SK-N-DZ (cell line): ENCODE data around the gene RPS15. TPM values are rescaled to one million over a fixed set of nuclear protein-coding genes. Genes with fewer than 3 reads are reported as not detected.

Source experiments
- DNase-seq: peaks from one replicate; pipeline ENCODE4 v3.0.0-alpha.2; 2015; ENCODE audit warnings: low spot score
- polyA plus RNA-seq, 2 experiments: library from polyadenylated mRNA; depleted of rRNA; stranded (reverse); fragments of >200 nt; gene quantifications; 2 replicates each; pipeline ENCODE4 v1.2.3, GENCODE V29; 2014

The RPS15 gene
- polyA plus RNA-seq (2014; cell fraction: cytosol; rRNA removed): 4,048 and 6,099 TPM in 2 replicates
- polyA plus RNA-seq (2014; cell fraction: nucleus; rRNA removed): 3,447 and 8,602 TPM in 2 replicates

- DNase-seq: peak; percentile 93
These were observed at the start of gene RPS15 for GRCh38 chr19:1438035-1438932. TSS of gene RPS15 (plus strand) at chr19:1438396. CDS start at chr19:1438426, 30 bp downstream.

GRCh38 chr19:1388637-1389026 is 49.6 kb upstream of the RPS15 start:
- DNase-seq: no peak

- DNase-seq: no peak
These were observed 48.9 kb upstream of the RPS15 start for GRCh38 chr19:1389033-1389940.

DNA sequence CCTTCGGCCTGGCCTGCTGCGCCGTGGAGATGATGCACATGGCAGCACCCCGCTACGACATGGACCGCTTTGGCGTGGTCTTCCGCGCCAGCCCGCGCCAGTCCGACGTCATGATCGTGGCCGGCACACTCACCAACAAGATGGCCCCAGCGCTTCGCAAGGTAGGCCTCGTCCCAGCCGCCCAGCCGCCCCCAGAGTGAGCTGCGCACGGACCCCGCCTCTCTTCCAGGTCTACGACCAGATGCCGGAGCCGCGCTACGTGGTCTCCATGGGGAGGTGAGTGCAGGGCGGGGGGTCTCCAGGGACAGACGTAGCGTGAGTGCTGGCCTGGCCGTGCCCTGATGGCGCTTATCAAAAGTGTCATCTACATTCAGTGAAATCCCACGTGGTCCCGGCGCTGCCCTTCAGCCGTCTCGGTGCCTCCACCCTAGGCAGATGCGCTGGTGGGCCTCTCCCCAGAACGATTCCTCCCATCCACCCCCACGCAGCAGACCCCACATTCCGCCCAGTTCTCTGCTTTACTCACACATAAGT is 47.2 kb upstream of the RPS15 start:
- peak; percentile 77 for DNase-seq

DNA sequence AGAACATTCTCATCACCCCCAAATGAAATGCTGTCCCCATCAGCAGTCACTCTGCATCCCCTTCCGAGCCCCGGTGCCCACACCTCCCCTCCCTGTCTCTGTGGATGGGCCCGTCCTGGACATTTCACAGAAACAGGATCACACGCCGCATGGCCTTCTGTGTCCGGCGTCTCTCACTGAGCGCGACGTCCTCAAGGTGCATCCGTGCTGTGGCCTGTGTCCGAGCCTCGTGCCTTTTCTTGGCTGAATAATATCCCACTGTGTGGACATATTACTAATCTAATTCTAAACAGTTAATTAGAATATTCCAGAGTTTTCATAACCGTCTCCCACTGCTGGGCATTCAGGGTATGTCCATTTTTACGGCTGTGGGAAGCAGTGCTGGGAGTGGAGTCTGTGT is 45.8 kb upstream of the RPS15 start:
- no peak for DNase-seq

GRCh38 chr19:1392939-1393530 is 45.2 kb upstream of the RPS15 start:
- DNase-seq: no peak

DNA sequence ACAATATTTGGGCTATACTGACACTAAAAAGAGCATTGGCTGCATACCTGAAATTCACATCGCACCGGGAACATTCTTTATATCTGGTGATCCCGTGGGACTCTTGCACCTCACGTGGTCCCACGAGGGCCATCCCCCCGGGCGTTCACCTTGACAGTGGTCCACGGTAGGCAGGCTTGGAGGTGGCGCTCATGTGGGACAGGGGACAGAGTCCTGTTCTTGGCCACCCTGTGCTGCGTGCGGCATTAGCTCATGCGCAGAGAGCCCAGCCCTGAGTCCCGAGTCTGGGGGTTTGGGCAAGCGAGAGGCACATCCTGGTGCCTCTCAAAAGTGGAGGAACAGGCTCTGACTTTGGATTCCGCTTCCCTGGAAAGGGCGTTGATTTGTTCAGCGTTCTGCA is 44.4 kb upstream of the RPS15 start:
- no peak for DNase-seq

DNA sequence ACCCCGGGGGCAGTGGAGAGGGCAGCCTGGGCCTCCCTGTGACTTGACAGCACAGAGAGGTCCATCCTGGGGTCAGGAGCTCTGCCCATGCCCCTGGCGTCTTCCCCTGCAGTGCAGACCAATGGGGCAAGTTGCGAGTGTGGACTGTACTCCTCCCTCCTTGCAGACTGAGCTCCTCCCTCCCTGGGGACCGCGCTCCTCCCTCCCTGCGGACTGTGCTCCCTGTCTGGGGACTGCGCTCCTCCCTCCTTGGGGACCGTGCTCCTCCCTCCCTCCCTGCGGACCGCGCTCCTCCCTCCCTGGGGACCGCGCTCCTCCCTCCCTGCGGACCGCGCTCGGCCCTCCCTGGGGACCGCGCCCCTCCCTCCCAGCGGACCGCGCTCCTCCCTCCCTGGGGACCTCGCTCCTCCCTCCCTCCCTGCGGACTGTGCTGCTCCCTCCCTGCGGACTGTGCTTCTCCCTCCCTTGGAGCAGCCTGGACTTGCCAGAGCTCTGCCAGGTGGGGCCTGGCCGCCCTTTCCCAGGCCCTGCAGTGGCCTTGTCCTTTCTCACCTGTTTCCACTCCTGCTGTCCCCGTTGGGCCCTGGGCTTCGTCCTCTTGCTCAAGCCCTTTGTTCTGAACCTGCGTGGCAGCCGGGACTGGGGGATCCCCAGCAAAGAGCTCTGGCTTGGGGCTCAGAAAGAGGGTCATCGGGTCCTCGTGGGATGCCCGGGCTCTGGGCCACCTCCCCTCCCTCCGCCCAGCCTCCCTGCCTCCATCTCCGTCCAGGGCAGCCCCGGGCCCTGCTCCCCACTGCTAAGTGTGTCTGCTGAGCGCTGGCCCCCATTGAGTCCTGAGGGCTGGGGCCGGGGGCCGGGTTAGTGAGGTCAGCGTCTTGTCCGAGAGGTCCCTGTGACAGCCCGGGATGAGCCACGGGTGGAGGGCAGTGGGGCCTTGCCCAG is 43.7 kb upstream of the RPS15 start:
- peak; percentile 61 for DNase-seq

DNA sequence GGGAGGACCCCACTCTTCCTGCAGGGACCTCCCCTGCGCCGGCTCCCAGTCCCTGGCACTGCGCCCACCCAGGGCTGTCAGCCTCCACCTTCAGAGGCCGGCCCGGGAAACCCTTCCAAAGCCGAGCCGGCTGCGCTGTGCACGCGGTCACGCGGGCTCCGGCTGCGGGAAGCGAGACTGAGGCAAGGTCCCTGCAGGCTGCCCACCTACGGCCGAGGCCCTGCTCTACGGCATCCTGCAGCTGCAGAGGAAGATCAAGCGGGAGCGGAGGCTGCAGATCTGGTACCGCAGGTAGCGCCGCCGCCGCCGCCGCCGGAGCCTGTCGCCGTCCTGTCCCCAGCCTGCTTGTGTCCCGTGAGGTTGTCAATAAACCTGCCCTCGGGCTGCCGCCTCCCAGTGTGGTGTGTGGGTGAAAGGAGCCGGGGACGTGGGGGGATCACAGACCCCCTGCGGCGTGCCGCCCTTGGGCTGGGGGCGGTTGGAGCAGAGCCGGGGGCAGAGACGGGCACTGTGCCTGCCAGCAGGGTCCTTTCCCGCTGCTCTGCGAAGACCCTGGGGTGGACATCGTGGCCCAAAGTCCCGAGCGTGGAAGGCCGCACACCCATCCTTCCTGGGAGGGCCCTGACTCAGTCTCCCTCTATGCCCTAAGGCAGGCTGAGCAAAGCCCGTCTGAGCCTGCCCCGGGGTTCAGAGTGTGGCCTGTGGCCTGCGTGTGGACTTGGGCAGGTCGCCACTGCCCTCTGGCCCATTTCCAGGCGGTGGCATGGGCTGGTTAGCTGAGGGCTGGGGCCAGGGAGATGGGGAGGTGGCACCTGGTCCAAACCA is 42.8 kb upstream of the RPS15 start:
- no peak for DNase-seq

DNA sequence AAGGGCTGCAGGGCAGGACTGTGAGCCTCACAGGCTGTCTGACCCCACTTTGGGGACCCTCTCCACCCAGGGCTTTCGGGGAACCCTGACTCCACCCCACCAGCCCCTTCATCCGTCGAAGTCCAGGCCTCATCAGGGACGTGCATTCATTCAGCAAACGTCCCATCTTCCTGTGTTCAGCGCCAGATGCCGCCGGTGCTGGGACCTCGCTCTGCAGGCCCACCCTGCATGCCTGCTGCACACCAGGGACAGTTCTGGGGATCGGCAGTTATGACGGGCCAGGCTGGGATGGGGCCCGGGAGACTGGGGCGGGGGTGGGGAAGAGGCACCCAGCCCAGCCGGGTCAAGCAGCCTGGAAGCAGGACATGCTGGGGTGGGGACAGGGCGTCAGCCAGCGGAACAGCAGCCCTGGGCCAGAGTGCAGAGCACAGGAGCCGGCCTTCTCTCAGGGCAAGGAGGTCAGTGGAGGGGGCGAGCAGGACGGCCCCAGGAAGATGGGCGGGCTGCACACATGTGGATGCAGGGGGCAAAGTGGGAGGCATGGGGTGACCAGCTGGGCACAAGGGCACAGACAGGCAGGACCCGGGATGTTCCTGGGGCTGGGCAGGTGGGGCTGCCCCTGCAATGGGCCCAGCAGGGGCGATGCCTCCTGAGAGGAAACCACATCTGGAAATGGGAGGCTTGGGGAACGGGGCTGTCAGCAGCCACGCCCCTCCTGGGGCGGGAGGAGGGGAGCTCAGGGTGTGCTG is 42.0 kb upstream of the RPS15 start:
- DNase-seq: no peak

DNA sequence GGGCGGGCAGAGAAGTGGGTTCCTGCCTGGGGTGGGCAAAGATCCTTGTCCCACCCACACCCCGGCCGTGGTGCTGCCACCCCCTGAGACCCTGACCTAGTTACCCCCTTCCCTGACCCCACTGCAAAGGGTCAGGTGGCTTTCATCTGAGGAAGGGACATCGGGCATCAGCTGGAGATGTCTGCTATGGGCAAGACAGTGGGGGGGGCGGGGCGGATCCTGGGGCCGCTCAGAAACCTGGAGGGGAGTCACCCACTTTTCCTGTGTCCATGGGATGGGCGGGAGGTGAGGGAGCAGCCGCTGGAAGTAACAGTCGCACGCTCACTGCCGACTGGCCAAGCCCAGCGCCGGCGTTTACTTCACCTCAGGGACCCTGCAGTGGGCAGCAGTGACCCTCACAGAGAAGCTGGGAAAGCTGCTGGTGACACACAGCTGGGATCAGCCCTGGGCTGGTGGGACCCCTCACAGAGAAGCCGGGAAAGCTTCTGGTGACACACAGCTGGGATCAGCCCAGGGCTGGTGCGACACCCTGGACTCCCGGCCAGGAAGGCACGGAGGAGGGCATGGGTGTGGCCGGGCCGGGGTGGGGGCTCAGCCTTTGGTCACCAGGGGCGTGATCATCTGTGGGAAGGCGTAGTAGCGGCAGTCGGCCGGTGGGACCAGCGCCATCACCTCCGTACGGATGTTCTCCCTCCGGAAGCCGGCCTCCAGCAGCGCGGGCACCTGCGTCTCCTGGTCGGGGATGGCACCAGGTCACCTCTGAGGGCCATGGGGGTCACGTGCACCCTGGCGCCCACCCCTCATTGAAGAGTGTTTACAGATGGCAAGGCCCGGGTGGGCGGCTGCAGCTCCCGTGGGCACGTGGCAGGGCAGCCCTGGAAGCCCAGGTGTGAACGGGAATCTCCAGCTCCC is 41.2 kb upstream of the RPS15 start:
- no peak for DNase-seq

- DNase-seq: no peak
These were observed 40.4 kb upstream of the RPS15 start for GRCh38 chr19:1397838-1398237.

DNA sequence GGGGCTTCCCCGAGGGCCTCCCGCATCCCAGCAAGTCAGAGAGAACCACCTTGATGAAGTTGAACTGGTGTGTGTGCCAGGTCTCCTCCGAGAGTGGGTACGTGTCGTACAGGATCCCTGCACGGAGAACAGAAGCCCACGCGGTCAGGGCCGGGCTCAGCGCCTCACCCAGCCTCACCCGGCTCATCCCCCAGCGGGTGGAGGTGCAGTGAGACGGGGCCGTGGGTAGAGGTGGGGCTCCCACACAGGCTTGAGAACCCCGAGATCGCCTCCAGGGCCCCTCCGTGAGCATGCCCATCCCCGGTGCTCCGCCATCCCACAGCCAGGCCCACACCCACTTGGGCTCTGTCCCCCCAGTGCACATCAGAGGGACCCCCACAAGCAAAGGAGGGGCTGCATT is 39.1 kb upstream of the RPS15 start:
- DNase-seq: no peak

DNA sequence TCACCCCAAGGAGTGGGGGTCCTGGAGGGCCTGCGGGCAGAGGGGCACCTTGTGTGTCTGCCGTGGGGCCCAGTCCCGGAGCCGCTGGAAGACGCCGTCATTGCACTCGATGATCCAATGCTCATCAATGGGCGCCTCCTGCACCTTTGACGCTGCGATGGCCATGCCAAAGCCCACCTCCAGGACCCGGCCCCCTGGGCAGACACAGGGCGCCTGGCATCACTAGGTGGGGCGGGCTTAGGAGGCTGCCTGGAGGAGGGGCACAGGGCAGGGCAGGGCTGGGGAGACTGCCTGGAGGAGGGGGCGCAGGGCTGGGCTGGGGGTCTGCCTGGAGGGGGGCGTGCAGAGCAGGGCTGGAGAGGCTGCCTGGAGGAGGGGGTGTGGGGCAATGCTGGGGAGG is 38.5 kb upstream of the RPS15 start:
- no peak for DNase-seq

DNA sequence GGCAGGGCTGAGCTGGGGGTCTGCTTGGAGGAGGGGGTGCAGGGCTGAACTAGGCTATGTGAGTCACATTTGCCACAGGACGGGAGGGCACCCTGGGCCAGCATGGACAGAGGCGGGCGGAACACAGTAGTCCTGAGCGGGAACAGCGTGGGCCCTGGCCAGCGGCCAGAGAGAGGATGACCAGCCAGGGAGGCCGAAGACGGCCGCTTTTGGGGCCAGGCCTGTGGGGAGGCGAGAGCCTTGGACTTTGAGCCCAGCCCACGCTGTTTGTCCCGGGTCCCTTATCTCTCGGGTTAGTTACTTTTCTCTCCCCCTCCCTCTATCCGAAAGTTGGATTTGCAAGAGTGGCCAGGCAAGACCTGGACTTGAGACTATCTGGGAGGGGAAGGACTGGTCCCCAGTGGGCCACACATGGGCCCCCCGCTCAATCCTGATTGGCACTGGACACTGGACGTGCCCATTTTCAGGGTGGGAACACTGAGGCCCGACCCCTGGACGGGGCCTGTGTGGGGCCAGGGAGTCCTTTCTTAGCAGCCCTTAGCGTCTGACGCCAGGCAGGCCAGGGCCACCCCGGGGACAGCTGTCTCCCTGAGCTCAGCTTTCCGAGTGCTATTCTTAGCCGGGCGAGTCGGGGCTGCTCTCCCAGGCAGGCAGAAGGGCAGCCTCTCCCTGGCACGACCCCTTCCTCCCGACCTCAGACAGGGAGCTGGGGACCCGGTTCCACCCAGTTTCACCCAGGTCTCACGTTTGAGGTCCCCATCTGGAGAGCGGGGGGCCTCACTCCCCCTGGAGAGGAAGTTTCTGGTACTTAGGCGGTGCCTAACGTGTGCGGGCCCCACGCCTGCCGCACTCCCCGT is 37.7 kb upstream of the RPS15 start:
- no peak for DNase-seq

GRCh38 chr19:1401138-1401888 is 36.9 kb upstream of the RPS15 start, which contains the start of gene GAMT:
TSS of gene GAMT (minus strand) at chr19:1401542. CDS start at chr19:1401476, 66 bp downstream.
- peak; percentile 60 for DNase-seq
